NT2/D1 (cell line): ENCODE measurements around the gene OPRL1.

Experiments used
- YY1 ChIP-seq: IDR thresholded peaks from 2 replicates; pipeline ENCODE4 v1.6.1; 2011; ENCODE audit not compliant: insufficient read length, insufficient read depth
- ZNF274 ChIP-seq: IDR thresholded peaks from 2 replicates; pipeline ENCODE4 v1.6.1; 2011; ENCODE audit warnings: mild to moderate bottlenecking, low read depth, low read length

DNA sequence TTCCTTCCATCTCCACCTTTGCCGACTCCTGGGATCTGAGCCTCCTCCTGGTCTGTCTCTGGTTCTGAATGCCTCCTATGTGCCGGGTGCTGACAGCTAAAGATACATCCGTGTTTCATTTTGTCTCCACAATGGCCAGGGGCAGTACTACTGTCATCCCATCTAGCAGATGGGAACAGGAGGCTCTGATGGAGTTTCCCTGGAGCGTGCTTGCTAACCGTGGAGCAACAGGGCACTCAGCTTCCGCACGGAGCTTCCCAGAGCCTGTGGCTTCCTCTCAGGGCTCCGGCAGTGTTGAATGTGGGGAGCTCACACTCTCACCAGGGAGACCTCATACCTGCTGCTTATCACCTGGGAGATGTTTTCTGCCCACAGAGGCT, 39.4 kb downstream of the OPRL1 start:
- TF ChIP-seq YY1 (no peak), ZNF274 (no peak)
